ENCODE results near the gene MEF2B. TPM values are rescaled to one million over a fixed set of nuclear protein-coding genes. Genes with fewer than 3 reads are reported as not detected.

The MEF2B gene
- total and polyA plus RNA-seq, 10 of the 15 experiments (the other 5 are each of a cell fraction or from before 2014, with no cell fraction given): 0.09 to 33.0 (median 8.9) TPM

GRCh38 chr19:19146865-19147264 lies 23.2 kb downstream of the MEF2B start:
- no peak overlapping the region for H3K27ac ChIP-seq (ENCODE audit: control insufficient read depth, insufficient read depth)
- in situ Hi-C loops (cut with MboI) (loop anchor here (10.0 kb wide), 1 partner anchor 348 kb away; no protein-coding TSS in a partner anchor), intact Hi-C loops (cut with micrococcal nuclease; ENCODE audit: unreplicated experiment) (loop anchor here (1.0 kb wide), 2 partner anchors 28 to 343 kb away; no protein-coding TSS in a partner anchor)
- ChIA-PET SMC1A (ENCODE audit: uncharacterized antibody, unreplicated experiment) (interaction anchor here (0.6 to 5.4 kb wide), 6 partner anchors 9 to 43 kb away, joined by 3 to 114 read pairs (median 11); partner anchors contain the start of gene MEF2B), CTCF (interaction anchor here (1.0 to 6.3 kb wide), 8 partner anchors 12 to 214 kb away, joined by 3 to 207 read pairs (median 6); partner anchors contain the start of gene MEF2B), RAD21 (ENCODE audit: unreplicated experiment) (interaction anchor here (1.4 to 17.5 kb wide), 3 partner anchors 9 to 26 kb away, joined by 6 to 394 read pairs (median 6); partner anchors contain the start of gene MEF2B), POLR2A (interaction anchor here (1.2 to 1.6 kb wide), 2 partner anchors 14 to 27 kb away, joined by 5 to 6 read pairs; no protein-coding TSS in a partner anchor)
- no peak overlapping the region for H3K9ac ChIP-seq (ENCODE audit: control insufficient read depth, insufficient read depth, low read length)
- no peak for ATAC-seq
- peaks cover 10% of the 10 kb centered on the region for H3K4me1 ChIP-seq (ENCODE audit: control insufficient read depth, insufficient read depth, low read length)
- H3K9me3 ChIP-seq (replicated peaks; ENCODE audit: control insufficient read depth, insufficient read depth, low read length): no peaks in the 10 kb centered on the region
- BruUV-seq (replicated peaks): no TSS peak
- no peaks in the 10 kb centered on the region for H3K79me2 ChIP-seq (ENCODE audit: control insufficient read depth, insufficient read depth, low read length)
- no peaks in the 10 kb centered on the region for H4K20me1 ChIP-seq (ENCODE audit: control insufficient read depth, insufficient read depth)
- peaks cover 6 to 8% of the 10 kb centered on the region in 2 experiments; a peak in 3 of 4 replicates for H3K36me3 ChIP-seq (ENCODE audit: control insufficient read depth in 2 of 2, insufficient read depth in 2 of 2, low read length in 1 of 2)
- no peak for FAIRE-seq
- H3K4me3 ChIP-seq: no peak overlapping the region
- H2AFZ ChIP-seq (ENCODE audit: control insufficient read depth, low read depth, low read length): no peak overlapping the region
- H3K4me2 ChIP-seq (ENCODE audit: control insufficient read depth, insufficient read depth): no peak overlapping the region
- no peak for DNase-seq (ENCODE audit: low read depth, low spot score)
- 94% methylated on average over 7 of the region's 7 CpGs for WGBS (ENCODE audit: insufficient coverage, insufficient replicate concordance, low lambda C conversion rate, missing lambda C conversion rate)
- no peaks in the 10 kb centered on the region for H3K27me3 ChIP-seq (replicated peaks in 1 of 2; ENCODE audit: control insufficient read depth in 2 of 2, insufficient read depth in 2 of 2, low read length in 1 of 2)
- TF ChIP-seq ZSCAN29 (IDR thresholded peaks at IDR 0.05) (no peak), RFX5 (IDR thresholded peaks at IDR 0.05; ENCODE audit: low read depth, low read length) (no peak), SIN3A (IDR thresholded peaks at IDR 0.05; ENCODE audit: low read depth, low read length) (no peak), ZNF207 (IDR thresholded peaks at IDR 0.05; ENCODE audit: borderline replicate concordance) (no peak), ZNF24 (IDR thresholded peaks at IDR 0.05) (no peak), ZBTB40 (IDR thresholded peaks at IDR 0.05; ENCODE audit: borderline replicate concordance) (no peak), SMAD5 (IDR thresholded peaks at IDR 0.05; ENCODE audit: low read depth) (no peak), SREBF2 (IDR thresholded peaks at IDR 0.05; ENCODE audit: low read length) (no peak), POLR2A (IDR thresholded peaks at IDR 0.05; ENCODE audit: low read depth, low read length) (no peak), ZBED1 (IDR thresholded peaks at IDR 0.05; ENCODE audit: borderline replicate concordance) (no peak), HDGF (IDR thresholded peaks at IDR 0.05) (no peak), SIX5 (IDR thresholded peaks at IDR 0.05; ENCODE audit: low read depth, low read length, severe bottlenecking) (no peak)
- TF ChIP-seq, protein P1, sequence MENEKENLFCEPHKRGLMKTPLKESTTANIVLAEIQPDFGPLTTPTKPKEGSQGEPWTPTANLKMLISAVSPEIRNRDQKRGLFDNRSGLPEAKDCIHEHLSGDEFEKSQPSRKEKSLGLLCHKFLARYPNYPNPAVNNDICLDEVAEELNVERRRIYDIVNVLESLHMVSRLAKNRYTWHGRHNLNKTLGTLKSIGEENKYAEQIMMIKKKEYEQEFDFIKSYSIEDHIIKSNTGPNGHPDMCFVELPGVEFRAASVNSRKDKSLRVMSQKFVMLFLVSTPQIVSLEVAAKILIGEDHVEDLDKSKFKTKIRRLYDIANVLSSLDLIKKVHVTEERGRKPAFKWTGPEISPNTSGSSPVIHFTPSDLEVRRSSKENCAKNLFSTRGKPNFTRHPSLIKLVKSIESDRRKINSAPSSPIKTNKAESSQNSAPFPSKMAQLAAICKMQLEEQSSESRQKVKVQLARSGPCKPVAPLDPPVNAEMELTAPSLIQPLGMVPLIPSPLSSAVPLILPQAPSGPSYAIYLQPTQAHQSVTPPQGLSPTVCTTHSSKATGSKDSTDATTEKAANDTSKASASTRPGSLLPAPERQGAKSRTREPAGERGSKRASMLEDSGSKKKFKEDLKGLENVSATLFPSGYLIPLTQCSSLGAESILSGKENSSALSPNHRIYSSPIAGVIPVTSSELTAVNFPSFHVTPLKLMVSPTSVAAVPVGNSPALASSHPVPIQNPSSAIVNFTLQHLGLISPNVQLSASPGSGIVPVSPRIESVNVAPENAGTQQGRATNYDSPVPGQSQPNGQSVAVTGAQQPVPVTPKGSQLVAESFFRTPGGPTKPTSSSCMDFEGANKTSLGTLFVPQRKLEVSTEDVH (IDR thresholded peaks at IDR 0.05; ENCODE audit: low read depth, partially characterized antibody): no peak
- TF ChIP-seq, protein P2, sequence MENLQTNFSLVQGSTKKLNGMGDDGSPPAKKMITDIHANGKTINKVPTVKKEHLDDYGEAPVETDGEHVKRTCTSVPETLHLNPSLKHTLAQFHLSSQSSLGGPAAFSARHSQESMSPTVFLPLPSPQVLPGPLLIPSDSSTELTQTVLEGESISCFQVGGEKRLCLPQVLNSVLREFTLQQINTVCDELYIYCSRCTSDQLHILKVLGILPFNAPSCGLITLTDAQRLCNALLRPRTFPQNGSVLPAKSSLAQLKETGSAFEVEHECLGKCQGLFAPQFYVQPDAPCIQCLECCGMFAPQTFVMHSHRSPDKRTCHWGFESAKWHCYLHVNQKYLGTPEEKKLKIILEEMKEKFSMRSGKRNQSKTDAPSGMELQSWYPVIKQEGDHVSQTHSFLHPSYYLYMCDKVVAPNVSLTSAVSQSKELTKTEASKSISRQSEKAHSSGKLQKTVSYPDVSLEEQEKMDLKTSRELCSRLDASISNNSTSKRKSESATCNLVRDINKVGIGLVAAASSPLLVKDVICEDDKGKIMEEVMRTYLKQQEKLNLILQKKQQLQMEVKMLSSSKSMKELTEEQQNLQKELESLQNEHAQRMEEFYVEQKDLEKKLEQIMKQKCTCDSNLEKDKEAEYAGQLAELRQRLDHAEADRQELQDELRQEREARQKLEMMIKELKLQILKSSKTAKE (IDR thresholded peaks at IDR 0.05; ENCODE audit: low read depth, poor library complexity, severe bottlenecking): no peak
- TF ChIP-seq, protein P3, sequence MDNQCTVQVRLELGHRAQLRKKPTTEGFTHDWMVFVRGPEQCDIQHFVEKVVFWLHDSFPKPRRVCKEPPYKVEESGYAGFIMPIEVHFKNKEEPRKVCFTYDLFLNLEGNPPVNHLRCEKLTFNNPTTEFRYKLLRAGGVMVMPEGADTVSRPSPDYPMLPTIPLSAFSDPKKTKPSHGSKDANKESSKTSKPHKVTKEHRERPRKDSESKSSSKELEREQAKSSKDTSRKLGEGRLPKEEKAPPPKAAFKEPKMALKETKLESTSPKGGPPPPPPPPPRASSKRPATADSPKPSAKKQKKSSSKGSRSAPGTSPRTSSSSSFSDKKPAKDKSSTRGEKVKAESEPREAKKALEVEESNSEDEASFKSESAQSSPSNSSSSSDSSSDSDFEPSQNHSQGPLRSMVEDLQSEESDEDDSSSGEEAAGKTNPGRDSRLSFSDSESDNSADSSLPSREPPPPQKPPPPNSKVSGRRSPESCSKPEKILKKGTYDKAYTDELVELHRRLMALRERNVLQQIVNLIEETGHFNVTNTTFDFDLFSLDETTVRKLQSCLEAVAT (IDR thresholded peaks at IDR 0.05): no peak
